ENCODE results near the gene REM1.
"Not testable (repeated sequence)": the region's sequence is repeated elsewhere in the genome, so short reads cannot be mapped to it uniquely, and the experiment has no call there.

REM1 gene

DNA sequence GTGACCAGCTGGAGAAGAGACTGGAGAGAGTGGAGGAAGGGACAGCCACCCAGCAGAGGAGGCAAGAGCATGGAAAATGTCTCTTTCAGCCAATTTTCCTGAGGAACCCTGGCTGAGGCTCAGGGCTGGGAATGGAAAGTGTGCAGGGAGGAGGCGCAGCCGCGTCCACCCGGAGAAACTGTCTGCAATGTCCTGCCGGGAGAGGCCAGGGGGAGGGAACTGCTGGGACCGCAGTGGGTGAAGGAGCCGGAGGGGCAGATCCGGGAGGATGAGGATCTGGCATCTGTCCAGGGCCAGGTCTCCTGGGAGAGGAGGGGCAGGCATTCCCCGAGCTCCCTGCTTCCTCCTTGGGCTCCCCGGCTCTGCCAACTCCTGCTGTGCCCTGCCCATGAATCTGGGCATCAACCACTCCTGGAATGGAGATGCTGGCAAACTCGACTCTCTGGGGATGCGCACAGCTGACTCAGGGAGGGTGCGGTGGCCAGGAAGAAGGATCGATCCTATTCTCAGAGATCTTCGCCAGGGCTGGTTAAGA, 21.7 kb downstream of the REM1 start:
- Mint-ChIP-seq H3K9me3 (no peaks in the 10 kb centered on the region), H3K27me3 (peaks cover 59% of the 10 kb centered on the region), H3K36me3 (ENCODE audit: insufficient read depth) (peaks cover 2% of the 10 kb centered on the region), H3K4me3 (no peak overlapping the region), H3K4me1 (no peaks in the 10 kb centered on the region), H3K27ac (ENCODE audit: low read depth) (no peak overlapping the region)
- DNase-seq (ENCODE audit: low spot score in 2 of 2) (no peak), ATAC-seq (replicated peaks; ENCODE audit: extremely low read depth, poor library complexity, severe bottlenecking) (no peak)

DNA sequence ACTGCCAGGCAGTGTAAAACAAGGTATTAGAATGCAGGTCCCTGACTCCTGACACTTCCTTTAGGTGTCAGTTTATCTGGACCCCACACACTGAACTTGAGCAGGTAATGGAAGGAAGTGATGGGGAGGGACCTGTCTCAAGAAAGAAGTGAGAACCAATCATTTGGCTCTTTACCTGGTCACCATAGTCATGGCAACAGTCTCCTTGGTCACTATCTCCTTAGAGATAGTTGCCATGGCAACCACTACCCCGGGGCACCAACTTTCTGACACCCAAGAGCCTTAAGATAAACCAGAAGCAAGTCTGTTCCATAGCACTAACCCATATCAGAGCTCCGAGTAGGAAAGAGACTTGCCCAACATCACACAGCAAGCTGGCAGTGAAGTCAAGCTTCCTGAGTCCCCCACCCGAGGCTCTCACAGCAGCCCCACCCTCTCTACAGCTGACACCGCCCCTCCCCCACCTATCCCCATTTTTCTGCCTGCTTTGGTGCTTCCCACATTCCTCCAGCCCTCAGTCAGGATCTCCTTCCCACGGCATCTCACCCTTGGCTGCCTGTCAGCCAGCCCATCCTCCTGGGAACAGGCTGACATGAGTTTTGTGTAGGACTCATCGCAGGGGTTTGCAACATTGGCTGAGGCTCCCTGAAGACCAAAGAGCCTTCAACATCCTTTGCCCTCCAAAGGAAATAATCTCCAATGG, 22.9 kb downstream of the REM1 start:
- H3K4me3 Mint-ChIP-seq, result no peak overlapping the region
- peaks cover 5% of the 10 kb centered on the region for H3K4me1 Mint-ChIP-seq
- no peak for DNase-seq (ENCODE audit: low spot score in 2 of 2)
- peaks cover 59% of the 10 kb centered on the region for H3K27me3 Mint-ChIP-seq
- no peak overlapping the region for H3K27ac Mint-ChIP-seq (ENCODE audit: low read depth)
- no peak for ATAC-seq (replicated peaks; ENCODE audit: extremely low read depth, poor library complexity, severe bottlenecking)
- H3K36me3 Mint-ChIP-seq (ENCODE audit: insufficient read depth), result peaks cover 2% of the 10 kb centered on the region
- H3K9me3 Mint-ChIP-seq, result no peaks in the 10 kb centered on the region

DNA sequence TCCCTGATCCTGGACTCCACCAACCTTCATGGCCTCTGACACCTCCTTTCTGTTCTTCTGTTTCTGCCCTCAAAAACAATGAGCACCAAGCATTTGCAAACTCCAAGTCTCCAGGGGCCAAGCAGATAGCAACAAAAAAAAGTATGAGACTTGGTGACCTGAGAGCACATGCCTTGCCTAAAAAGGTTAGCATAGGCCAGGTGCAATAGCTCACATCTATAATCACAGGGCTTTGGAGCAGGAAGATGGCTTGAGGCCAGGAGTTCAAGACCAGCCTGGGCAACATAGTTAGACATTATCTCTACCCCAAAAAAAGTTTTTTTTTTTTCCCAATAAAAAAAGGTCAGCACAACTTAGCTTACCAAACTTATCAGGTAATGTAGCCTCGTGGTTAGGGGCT, 25.4 kb downstream of the REM1 start:
- H3K4me1 Mint-ChIP-seq, result peaks cover 12% of the 10 kb centered on the region
- peaks cover 40% of the 10 kb centered on the region for H3K27me3 Mint-ChIP-seq
- no peak overlapping the region for H3K4me3 Mint-ChIP-seq
- H3K27ac Mint-ChIP-seq (ENCODE audit: low read depth), result no peak overlapping the region
- DNase-seq (ENCODE audit: low spot score in 2 of 2), result no peak
- H3K9me3 Mint-ChIP-seq, result no peaks in the 10 kb centered on the region
- H3K36me3 Mint-ChIP-seq (ENCODE audit: insufficient read depth), result peaks cover 4% of the 10 kb centered on the region
- no peak for ATAC-seq (replicated peaks; ENCODE audit: extremely low read depth, poor library complexity, severe bottlenecking)

DNA sequence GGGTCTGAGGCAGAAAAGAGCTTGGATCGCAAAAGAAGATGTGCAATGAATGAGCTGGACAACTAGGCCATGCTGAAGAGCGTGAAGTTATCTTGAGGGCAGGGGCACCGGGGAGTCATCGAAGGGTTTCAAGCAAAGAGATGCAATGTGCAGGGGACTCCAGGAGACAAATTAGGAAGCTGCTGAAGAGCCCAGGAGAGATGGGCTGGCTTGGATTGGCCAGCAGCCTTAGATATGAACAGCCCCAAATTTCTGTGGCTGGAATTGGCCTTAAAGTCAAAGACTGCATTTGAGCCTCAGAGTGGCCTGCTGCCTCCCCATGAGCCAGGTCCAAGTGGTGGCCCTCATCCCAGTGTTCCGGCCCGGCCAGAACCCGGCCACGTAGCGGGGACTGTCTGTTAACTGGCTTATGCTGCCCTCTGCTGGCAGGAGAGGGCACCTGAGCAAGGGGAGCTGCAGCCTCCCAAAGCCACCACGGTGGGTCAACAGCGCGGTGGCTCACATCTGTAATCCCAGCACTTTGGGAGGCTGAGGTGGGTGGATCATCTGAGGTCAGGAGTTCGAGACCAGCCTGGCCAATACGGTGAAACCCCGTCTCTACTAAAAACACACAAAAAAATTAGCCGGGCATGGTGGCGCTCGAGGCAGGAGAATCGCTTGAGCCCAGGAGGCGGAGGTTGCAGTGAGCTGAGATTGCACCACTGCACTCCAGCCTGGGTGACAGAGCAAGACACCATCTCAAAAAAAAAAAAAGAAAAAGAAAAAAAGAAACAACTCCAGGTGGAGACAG, 28.0 kb downstream of the REM1 start:
- Mint-ChIP-seq H3K4me1 (peaks cover 12% of the 10 kb centered on the region), H3K27me3 (peaks cover 22% of the 10 kb centered on the region)
- H3K9me3 Mint-ChIP-seq; H3K27ac Mint-ChIP-seq (ENCODE audit: low read depth); H3K36me3 Mint-ChIP-seq (ENCODE audit: insufficient read depth); H3K4me3 Mint-ChIP-seq: not testable (repeated sequence)
- ATAC-seq (replicated peaks; ENCODE audit: extremely low read depth, poor library complexity, severe bottlenecking) (peak; percentile 93), DNase-seq (ENCODE audit: low spot score in 2 of 2) (peak; percentile 34 to 61)

DNA sequence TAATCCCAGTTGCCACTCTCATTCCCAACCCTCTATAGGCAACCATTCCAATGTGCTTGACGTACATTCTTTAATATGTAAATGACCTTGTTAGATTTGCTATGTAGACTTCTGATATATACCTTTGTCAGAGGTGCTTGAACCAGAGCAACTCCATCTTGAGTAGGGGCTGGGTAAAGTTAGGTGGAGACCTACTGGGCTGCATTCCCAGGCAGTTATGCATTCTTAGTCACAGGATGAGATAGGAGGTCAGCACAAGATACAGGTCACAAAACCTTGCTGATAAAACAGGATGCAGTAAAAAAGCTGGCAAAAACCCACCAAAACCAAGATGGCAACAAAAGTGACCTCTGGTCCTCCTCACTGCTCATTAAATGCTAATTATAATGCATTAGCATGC, 30.8 kb downstream of the REM1 start:
- H3K36me3 Mint-ChIP-seq (ENCODE audit: insufficient read depth), result peaks cover 4% of the 10 kb centered on the region
- peaks cover 24% of the 10 kb centered on the region for H3K27me3 Mint-ChIP-seq
- peaks cover 12% of the 10 kb centered on the region for H3K4me1 Mint-ChIP-seq
- H3K4me3 Mint-ChIP-seq, result no peak overlapping the region
- DNase-seq (ENCODE audit: low spot score in 2 of 2) (no peak), ATAC-seq (replicated peaks; ENCODE audit: extremely low read depth, poor library complexity, severe bottlenecking) (no peak)
- no peak overlapping the region for H3K27ac Mint-ChIP-seq (ENCODE audit: low read depth)
- H3K9me3 Mint-ChIP-seq, result no peaks in the 10 kb centered on the region

DNA sequence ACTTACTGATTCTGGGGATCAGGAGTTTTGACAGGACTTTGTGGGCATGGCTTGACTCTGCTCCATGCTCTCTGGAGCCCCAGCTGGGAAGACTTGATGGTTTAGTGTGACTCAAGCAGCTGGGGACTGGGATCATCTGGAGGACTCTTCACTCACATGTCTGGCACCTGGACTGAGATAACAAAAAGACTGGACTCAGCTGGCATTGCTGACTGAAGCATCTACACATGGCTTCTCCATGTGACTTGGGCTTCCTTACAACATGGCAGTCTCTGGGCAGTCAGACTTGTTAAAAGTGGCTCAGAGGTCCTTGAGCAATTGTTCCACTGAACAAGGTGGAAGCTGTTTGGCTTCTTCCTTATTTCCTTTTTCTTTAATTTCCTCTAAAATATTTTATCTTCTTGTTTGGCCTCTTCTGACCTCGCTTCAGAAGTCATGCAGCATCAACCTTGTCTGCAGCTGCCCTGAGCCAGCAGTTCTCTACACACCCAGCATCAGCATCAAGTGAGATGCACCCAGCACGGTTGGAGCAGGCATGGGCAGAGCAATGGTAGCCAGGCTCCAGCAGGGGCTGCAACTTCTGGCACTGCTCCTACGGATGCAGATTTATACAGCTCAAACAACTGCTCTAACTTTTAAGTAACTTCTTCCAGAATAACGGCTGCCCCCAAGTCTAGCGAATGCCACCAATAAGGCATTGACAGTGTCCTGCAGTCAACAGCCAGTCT, 33.6 kb downstream of the REM1 start:
- no peak for ATAC-seq (replicated peaks; ENCODE audit: extremely low read depth, poor library complexity, severe bottlenecking)
- DNase-seq (ENCODE audit: low spot score in 2 of 2), result no peak
- peaks cover 3% of the 10 kb centered on the region for H3K4me1 Mint-ChIP-seq
- H3K27ac Mint-ChIP-seq (ENCODE audit: low read depth), result peak overlapping the region; percentile 42
- no peak overlapping the region for H3K4me3 Mint-ChIP-seq
- H3K9me3 Mint-ChIP-seq, result no peaks in the 10 kb centered on the region
- H3K27me3 Mint-ChIP-seq, result peaks cover 24% of the 10 kb centered on the region
- H3K36me3 Mint-ChIP-seq (ENCODE audit: insufficient read depth), result peaks cover 4% of the 10 kb centered on the region

DNA sequence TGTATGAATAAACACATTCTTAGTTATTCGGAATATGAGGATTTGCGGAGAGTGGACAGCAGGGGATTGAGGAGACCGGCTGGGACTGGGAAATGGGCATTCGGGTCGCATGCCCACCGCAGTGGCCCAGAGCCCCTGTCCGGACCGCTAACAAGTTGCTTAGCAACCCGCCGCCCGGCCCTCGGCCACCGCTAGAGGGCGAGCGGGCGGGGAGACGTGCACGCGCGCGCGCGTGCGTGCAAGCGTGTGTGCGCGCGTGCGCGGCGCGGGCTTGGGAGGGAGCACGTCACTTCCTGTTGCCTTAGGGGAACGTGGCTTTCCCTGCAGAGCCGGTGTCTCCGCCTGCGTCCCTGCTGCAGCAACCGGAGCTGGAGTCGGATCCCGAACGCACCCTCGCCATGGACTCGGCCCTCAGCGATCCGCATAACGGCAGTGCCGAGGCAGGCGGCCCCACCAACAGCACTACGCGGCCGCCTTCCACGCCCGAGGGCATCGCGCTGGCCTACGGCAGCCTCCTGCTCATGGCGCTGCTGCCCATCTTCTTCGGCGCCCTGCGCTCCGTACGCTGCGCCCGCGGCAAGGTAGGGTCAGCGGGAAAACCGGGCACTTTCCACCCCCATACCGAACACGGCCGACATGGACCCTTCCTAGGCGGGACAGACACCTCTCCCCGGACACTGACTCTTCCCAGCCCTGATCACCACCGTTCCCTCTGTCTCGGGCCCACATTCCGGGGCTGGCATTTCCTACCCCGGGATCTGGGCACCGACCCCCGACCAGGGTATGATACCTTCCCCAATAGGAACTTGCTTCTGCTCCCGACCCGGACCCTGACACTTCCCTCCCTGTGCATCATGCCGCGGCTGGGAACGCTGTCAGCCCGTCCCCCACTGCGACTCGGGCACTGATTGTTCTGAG, 39.3 kb downstream of the REM1 start, which contains the start of gene HM13:
Gene HM13, plus strand, starts transcription at position 289 of the 918 bp plus-strand sequence. Its CDS starts 110 bp downstream, at position 399.
- Mint-ChIP-seq H3K4me1 (peaks cover 5% of the 10 kb centered on the region), H3K9me3 (no peaks in the 10 kb centered on the region), H3K36me3 (ENCODE audit: insufficient read depth) (peaks cover 9% of the 10 kb centered on the region), H3K27ac (ENCODE audit: low read depth) (no peak within 1 kb of the TSS), H3K27me3 (peaks cover 2% of the 10 kb centered on the region), H3K4me3 (no peak within 1 kb of the TSS)
- peak; percentile 82 for ATAC-seq (replicated peaks; ENCODE audit: extremely low read depth, poor library complexity, severe bottlenecking)
- peak; percentile 76 to 79 for DNase-seq (ENCODE audit: low spot score in 2 of 2)

DNA sequence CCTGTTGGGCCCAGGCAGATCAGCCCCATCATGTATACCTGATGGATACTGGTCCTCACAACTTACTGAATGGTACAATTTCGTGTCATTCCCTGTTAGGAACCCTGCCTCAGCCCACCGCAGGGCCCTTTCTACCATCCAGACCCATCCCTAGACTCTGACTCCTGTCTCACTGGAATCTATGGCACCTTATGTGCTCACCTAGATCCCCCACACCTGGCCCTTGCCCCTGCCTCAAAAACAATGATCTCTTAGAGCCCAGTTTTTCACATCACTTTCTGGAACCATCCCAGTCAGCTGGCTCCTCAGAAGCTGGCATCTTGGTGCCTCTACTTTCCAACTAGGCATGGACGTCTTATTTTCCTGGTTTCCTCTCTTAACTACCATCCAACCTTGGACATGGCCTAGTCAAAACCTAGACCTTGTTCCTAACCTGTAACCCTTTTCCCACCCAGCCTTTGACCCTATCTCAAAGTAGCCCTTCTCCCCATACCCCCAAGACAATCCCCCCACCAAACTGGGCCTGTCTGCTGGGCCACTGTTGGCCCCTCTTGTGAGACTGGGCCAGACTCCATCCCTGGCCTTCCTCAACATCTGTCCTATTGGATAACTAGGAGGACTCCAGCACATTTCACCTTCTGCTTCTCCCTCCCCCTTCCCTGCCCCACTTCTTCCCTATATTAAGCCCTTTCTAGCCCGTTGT, 40.1 kb downstream of the REM1 start:
- Mint-ChIP-seq H3K9me3 (no peaks in the 10 kb centered on the region), H3K27ac (ENCODE audit: low read depth) (no peak overlapping the region), H3K4me1 (peaks cover 11% of the 10 kb centered on the region), H3K4me3 (no peak overlapping the region), H3K27me3 (no peaks in the 10 kb centered on the region), H3K36me3 (ENCODE audit: insufficient read depth) (peaks cover 10% of the 10 kb centered on the region)
- DNase-seq (ENCODE audit: low spot score in 2 of 2), result no peak
- ATAC-seq (replicated peaks; ENCODE audit: extremely low read depth, poor library complexity, severe bottlenecking), result no peak

DNA sequence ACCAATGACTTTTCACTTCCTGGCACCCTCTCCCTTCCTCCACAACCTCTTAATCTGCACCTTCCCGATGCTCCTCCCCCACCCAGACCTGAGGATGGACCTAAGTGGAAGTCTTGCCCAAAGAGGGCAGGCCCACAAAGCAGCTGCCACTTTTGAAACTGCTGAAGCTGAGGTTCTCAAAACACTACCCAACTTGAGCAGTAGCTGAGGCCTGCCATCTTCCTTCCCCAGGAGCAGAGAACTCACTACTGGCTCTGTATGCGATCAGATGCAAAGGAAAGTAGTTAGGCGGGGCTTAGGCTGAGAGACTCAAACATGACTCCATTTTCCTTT, 40.7 kb downstream of the REM1 start:
- no peaks in the 10 kb centered on the region for H3K9me3 Mint-ChIP-seq

DNA sequence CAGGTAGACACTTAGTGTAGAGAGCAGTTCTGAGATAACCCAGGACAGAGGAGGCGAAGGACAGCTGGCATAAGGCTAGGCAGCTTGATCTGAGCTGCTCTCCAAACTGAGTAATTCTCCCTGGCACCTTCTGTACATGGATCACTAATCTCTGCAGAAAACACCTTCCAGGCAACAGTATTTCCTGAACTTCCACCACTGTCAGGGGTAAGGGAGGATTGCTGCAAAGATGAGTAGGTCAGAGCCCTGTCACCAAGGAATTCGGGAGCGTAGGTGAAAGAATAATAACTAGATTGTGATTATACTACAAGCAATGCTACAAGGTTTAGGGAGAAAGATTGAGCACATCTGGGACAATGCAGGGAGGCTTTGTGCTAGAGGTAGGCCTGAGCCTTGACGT, 41.1 kb downstream of the REM1 start:
- H3K36me3 Mint-ChIP-seq (ENCODE audit: insufficient read depth), result peaks cover 14% of the 10 kb centered on the region
- H3K4me3 Mint-ChIP-seq, result no peak overlapping the region
- ATAC-seq (replicated peaks; ENCODE audit: extremely low read depth, poor library complexity, severe bottlenecking) (no peak), DNase-seq (ENCODE audit: low spot score in 2 of 2) (no peak)
- H3K4me1 Mint-ChIP-seq, result peaks cover 20% of the 10 kb centered on the region
- no peaks in the 10 kb centered on the region for H3K27me3 Mint-ChIP-seq
- H3K9me3 Mint-ChIP-seq, result no peaks in the 10 kb centered on the region
- H3K27ac Mint-ChIP-seq (ENCODE audit: low read depth), result no peak overlapping the region

More for the DNA sequence above, 40.7 kb downstream of the REM1 start:
- Mint-ChIP-seq H3K4me3 (no peak overlapping the region), H3K27ac (ENCODE audit: low read depth) (no peak overlapping the region), H3K4me1 (peaks cover 16% of the 10 kb centered on the region), H3K27me3 (no peaks in the 10 kb centered on the region), H3K36me3 (ENCODE audit: insufficient read depth) (peaks cover 13% of the 10 kb centered on the region)
- ATAC-seq (replicated peaks; ENCODE audit: extremely low read depth, poor library complexity, severe bottlenecking) (no peak), DNase-seq (ENCODE audit: low spot score in 2 of 2) (no peak)

DNA sequence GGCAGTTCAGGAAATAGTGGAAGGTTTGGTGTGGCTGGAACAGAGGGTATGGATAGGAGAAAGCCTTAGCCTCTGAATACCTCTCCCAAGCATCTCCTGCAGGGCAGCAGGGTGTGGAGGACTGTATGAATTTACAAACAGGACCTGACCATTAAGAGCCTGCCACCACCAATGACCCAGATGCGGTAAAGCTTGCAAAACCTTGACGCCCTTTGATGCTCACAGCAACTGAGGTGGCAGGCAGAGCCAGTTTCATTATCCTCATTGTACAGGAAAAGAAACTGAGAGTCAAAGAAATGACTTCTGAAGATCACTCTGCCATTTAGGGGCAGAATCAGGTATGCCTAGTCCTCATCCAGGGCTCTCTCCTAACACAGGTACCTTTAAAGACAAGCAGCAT, 41.6 kb downstream of the REM1 start:
- ATAC-seq (replicated peaks; ENCODE audit: extremely low read depth, poor library complexity, severe bottlenecking), result no peak
- H3K27ac Mint-ChIP-seq (ENCODE audit: low read depth), result no peak overlapping the region
- H3K9me3 Mint-ChIP-seq, result no peaks in the 10 kb centered on the region
- peaks cover 16% of the 10 kb centered on the region for H3K36me3 Mint-ChIP-seq (ENCODE audit: insufficient read depth)
- H3K27me3 Mint-ChIP-seq, result no peaks in the 10 kb centered on the region
- no peak overlapping the region for H3K4me3 Mint-ChIP-seq
- peaks cover 21% of the 10 kb centered on the region for H3K4me1 Mint-ChIP-seq
- DNase-seq (ENCODE audit: low spot score in 2 of 2), result no peak
